DMS 273 treated with DMSO at 0.1 percent for 48 hours (cell line): ENCODE data around the gene PANX3.
"Not testable (repeated sequence)": the region's sequence is repeated elsewhere in the genome, so short reads cannot be mapped to it uniquely, and the experiment has no call there.

Source experiments
- DNase-seq: peaks from one replicate; lab custom pipeline; 2025; lab: John Stamatoyannopoulos, UW

PANX3 gene, protein sequence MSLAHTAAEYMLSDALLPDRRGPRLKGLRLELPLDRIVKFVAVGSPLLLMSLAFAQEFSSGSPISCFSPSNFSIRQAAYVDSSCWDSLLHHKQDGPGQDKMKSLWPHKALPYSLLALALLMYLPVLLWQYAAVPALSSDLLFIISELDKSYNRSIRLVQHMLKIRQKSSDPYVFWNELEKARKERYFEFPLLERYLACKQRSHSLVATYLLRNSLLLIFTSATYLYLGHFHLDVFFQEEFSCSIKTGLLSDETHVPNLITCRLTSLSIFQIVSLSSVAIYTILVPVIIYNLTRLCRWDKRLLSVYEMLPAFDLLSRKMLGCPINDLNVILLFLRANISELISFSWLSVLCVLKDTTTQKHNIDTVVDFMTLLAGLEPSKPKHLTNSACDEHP

GRCh38 chr11:124611064-124611463, at the start of gene PANX3:
Gene PANX3, plus strand, starts transcription at chr11:124611428. Its CDS starts 129 bp downstream, at chr11:124611557.
- peak; percentile 6 for DNase-seq

DNA sequence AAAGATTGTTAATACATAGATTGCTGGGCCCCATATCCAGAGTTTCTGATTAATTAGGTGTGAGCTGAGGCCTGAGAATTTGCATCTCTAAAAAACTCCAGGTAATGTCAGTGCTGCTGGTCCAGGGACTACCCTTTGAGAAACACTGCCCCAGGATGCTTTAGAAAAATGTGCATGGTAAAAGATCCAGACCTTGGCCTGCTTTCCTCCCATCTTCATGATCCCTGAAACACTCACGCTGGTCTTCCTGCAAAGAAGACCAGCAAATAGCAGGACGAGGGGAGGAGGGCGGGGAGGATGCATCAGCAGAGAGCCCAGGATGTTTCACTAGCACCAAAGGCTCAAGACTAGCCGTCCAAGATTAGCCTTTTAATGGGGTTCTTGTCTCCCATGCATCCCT, 41.5 kb upstream of the PANX3 start, which contains the start of gene OR8A1:
Gene OR8A1, plus strand, starts transcription at position 301 of the 400 bp plus-strand sequence. CDS start 123 bp downstream, outside the sequence.
- no peak for DNase-seq

DNA sequence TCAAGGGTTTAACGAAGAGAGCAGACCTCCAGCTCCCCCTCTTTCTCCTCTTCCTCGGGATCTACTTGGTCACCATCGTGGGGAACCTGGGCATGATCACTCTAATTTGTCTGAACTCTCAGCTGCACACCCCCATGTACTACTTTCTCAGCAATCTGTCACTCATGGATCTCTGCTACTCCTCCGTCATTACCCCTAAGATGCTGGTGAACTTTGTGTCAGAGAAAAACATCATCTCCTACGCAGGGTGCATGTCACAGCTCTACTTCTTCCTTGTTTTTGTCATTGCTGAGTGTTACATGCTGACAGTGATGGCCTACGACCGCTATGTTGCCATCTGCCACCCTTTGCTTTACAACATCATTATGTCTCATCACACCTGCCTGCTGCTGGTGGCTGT, 41.1 kb upstream of the PANX3 start:
- DNase-seq = no peak

DNA sequence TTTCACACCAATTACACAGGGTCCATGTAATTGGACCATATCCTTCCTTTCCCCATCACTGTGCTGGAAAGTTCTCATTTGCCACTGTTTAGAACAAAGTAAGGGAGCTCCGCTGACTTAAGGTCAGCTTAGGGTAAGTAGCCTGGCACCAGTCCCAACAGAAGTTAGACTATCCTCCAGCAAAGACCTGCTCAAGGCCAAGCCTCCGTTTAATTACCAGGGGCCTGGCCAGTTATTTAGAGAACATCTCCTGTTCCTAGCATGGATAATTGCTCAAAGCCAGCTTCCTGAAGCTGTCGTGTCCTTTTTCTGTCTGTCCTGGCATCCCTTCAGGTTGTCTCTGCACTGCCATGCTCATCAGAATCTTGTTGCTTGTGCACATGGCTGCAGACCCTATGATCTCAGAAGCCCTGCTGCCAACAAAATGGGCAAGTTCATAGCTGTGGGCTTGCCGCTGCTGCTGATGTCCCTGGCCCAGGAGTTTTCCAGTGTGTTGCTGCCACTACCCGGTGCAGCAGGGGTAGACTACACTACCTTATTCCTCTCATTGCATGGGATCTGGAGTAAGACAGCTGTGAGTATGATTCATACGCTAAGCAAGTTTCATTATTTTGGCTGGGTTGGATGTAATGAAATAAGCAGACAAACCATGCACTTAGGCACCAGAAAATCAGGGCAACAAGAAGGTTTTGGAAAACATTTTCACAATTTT, 33.4 kb upstream of the PANX3 start:
- DNase-seq = no peak

DNA sequence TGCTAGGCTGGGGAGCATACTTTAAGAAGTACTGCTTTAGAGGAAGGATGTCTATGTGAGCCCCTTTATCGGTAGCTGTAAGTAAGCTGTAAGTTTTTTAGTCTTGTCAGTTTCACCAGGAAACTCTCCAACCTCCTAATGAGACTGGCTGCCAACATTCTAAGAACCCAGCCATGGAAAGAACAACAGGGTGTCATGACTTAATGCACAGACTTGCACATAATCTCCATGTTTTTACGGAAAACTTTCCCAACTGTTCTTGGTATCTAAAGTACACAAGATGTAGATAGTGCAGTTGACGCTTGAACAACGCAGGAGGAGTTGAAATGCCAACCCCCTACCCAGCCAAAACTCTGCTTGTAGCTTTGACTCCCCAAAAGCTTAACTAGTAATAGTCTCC, 32.5 kb upstream of the PANX3 start:
- no peak for DNase-seq

DNA sequence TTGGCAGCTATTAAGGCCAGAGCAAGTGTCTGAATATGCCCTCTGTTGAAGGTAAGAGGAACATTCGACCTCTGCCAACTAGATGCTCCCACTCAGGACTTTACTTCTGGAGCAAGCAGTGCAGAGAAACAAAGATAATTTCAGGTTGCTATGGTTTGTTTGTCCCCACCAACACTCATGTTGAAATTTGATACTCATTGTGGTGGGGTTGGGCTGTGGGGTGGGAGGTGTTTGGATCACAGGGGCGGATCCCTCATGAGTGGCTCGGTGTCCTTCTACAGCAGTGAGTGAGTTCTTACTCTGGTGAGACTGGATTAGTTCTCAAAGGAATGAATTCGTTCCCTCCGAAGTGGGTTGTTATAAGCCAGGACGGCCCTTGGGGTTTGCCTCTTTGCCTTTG, 29.4 kb upstream of the PANX3 start:
- DNase-seq = no peak

GRCh38 chr11:124582565-124582964, 28.7 kb upstream of the PANX3 start:
- no peak for DNase-seq

GRCh38 chr11:124583781-124584180, 27.4 kb upstream of the PANX3 start:
- no peak for DNase-seq

GRCh38 chr11:124584681-124585372, 26.4 kb upstream of the PANX3 start:
- no peak for DNase-seq

GRCh38 chr11:124586238-124586860, 24.9 kb upstream of the PANX3 start:
- DNase-seq = no peak

DNA sequence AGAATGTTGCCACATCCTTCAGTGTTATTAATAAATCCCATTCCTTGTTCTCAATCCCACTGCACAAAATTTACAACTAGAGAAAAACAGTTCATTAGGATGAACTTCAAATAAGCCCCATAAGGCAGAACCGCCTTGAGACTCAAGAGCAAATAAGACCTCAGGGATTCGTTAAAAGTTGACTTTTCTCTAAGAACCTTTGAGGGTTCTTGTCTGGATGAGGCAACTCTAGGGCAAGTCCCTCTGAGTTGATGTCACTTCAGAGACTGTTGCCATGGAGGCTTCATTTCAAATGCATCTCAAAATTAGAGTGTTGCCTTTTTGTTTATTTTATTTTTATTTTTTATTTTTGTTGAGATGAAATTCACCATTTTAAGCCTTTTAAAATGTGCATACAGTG, 19.8 kb upstream of the PANX3 start:
- DNase-seq = no peak

- no peak for DNase-seq
These were observed 18.6 kb upstream of the PANX3 start for GRCh38 chr11:124592627-124593026.

DNA sequence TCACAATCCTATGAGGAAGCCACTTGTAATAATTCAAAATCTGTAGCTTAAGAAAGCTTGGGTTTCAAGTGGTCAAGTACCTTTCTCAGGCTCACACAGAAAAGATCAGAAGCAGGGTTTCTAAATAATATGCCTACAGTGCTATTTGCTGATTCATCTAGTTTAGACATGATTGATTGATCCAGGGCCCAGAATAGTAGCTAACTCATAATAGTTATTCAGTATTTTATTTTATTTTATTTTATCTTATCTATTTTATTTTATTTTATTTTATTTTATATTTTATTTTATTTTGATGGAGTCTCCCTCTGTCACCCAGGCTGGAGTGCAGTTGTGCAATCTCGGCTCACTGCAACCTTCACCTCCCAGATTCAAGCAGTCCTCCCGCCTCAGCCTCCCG, 15.9 kb upstream of the PANX3 start:
- DNase-seq = no peak

- DNase-seq = no peak
These were observed 13.6 kb upstream of the PANX3 start for GRCh38 chr11:124597626-124598025.

- no peak for DNase-seq
These were observed 10.5 kb upstream of the PANX3 start for GRCh38 chr11:124600621-124601320.

GRCh38 chr11:124602193-124602592, 9.0 kb upstream of the PANX3 start:
- no peak for DNase-seq

DNA sequence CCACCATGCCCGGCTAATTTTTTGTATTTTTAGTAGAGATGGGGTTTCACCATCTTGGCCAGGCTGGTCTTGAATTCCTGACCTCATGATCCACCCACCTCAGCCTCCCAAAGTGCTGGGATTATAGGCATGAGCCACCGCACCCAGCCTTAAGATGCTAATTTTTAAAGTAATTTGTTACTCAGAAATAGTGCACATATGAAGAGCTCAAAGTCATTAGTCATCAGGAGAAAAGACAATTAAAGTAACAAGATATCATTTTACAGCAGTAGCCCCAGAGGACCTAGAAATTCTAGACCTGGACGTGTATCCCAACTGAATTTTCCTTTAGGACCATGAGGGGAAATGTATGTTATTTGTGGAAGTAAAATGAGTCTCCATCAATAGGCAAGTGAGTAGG, 8.5 kb upstream of the PANX3 start:
- DNase-seq = not testable (repeated sequence)

- no peak for DNase-seq
These were observed 5.5 kb upstream of the PANX3 start for GRCh38 chr11:124605719-124606118.

DNA sequence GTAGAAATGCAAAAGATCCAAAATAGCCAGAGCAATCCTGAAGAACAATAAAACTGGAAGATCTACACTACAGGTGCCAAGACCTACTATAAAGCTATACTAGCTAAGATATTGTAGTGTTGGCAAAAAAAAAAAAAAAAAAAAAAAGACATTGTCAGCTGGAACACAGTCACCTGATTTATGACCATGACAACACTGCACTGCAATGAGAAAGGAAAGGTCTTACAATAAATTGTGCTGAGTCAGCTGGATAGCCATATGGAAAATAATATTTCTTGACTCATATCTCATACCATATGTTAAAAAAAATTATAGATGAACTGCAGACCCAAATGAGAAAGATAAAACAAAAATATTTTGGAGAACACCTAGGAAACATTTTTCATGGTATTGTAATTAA, 3.1 kb upstream of the PANX3 start:
- no peak for DNase-seq

DNA sequence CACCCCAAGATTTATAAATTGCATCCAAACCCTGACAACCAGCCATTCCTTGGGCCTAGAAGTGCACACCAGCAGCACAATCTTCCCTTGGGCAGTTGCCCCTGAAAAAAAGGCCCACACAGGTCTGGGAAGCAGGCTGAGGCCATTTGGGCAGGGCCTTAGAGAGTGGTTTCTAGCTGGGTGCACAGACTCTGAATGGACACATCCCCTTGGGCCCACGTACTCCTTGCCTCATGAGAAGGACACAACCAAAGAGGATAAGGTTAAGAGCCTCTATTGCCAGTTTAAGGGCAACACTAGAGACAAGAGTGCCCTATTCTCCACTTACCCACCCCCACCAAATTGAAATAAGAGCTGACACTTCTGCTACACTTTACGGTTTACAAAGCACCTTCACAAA, 933 bp upstream of the PANX3 start:
- DNase-seq = no peak

DNA sequence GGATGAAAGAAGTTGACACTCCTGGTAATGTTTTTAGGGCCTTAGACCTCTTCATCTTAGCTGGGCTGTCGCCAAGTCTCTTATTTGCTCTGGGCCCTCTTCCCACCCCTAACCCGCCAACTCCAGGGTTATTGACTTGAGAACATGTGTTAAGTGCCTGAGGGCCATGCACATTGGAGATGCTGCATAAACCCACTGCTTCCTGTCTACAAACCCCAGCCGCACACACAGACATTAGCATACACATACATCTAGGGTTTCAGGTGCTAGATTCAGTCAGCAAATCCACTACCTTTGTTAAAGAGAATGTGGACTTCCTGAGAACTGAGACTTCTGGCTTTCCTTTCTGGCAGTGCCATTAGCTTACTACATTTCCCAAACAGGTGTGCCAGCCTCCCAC, 817 bp downstream of the PANX3 start:
- no peak for DNase-seq
